Measurements from ENCODE around the gene RPN2. TPM values are rescaled to one million over a fixed set of nuclear protein-coding genes. Genes with fewer than 3 reads are reported as not detected.

Gene RPN2
- total RNA-seq, 1 experiment from 2014 or later, result 234 TPM

DNA sequence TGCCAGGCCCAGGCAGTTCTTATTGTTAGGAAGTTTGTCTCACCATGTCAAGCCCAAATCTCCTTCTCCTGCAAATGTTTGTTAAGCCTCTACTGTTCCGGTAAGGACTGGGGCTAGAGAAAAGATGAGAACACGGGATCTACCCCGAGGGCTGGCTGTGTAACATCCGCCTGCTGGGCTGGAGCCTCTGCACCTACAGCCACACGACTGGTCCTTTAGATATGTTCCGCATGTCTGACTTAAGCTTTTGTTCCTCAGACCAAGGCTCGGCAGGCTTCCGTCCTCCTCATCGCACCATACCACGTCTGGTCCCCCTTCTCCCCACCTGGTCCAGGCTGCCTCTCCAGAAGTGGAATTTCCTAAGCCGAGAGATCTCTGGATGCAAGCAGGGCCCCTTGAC lies 79.9 kb downstream of the RPN2 start:
- peaks cover 39 to 40% of the 10 kb centered on the region in 2 experiments for H3K4me1 Mint-ChIP-seq
- H3K4me3 Mint-ChIP-seq, result no peak overlapping the region
- no peak overlapping the region for H2BK5ac ChIP-seq (ENCODE audit: insufficient read length, low read length)
- H3K23ac ChIP-seq (ENCODE audit: insufficient read length, low read depth, low read length), result no peak overlapping the region
- H3K79me1 ChIP-seq (ENCODE audit: insufficient read depth, low read depth, low read length, poor library complexity, severe bottlenecking), result no peaks in the 10 kb centered on the region
- no peaks in the 10 kb centered on the region for H3K79me2 ChIP-seq (ENCODE audit: insufficient read depth, low read length)
- no peak overlapping the region for H2AK5ac ChIP-seq (ENCODE audit: insufficient read length, low read length)
- no peak overlapping the region for H2BK120ac ChIP-seq (ENCODE audit: low read depth, low read length, poor library complexity, severe bottlenecking)
- no peaks in the 10 kb centered on the region for H3K23me2 ChIP-seq (ENCODE audit: insufficient read length, low read depth, low read length, poor library complexity, severe bottlenecking)
- no peak overlapping the region for H2AFZ ChIP-seq (ENCODE audit: low read length)
- H4K20me1 ChIP-seq (ENCODE audit: control insufficient read depth, insufficient read depth, insufficient read length), result no peaks in the 10 kb centered on the region
- WGBS (ENCODE audit: extremely low coverage, insufficient read length, low lambda C conversion rate), result no CpG with 5 or more reads among the region's 11 CpGs
- peaks cover 6 to 7% of the 10 kb centered on the region in 2 experiments for H3K9me3 Mint-ChIP-seq
- TF ChIP-seq, protein P1, sequence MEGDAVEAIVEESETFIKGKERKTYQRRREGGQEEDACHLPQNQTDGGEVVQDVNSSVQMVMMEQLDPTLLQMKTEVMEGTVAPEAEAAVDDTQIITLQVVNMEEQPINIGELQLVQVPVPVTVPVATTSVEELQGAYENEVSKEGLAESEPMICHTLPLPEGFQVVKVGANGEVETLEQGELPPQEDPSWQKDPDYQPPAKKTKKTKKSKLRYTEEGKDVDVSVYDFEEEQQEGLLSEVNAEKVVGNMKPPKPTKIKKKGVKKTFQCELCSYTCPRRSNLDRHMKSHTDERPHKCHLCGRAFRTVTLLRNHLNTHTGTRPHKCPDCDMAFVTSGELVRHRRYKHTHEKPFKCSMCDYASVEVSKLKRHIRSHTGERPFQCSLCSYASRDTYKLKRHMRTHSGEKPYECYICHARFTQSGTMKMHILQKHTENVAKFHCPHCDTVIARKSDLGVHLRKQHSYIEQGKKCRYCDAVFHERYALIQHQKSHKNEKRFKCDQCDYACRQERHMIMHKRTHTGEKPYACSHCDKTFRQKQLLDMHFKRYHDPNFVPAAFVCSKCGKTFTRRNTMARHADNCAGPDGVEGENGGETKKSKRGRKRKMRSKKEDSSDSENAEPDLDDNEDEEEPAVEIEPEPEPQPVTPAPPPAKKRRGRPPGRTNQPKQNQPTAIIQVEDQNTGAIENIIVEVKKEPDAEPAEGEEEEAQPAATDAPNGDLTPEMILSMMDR (conservative IDR thresholded peaks at IDR 0.05), result no peak
- H3K27me3 ChIP-seq (ENCODE audit: insufficient read depth, low read length), result no peaks in the 10 kb centered on the region
- H2BK12ac ChIP-seq (ENCODE audit: insufficient read length, low read depth, low read length), result no peak overlapping the region
- H3K56ac ChIP-seq (ENCODE audit: insufficient read length, low read depth, low read length), result no peak overlapping the region
- no peak overlapping the region for H3T11ph ChIP-seq (ENCODE audit: low read length)
- no peak overlapping the region for H2BK20ac ChIP-seq (ENCODE audit: low read depth, low read length, poor library complexity, severe bottlenecking)
- no peak overlapping the region for H3K27ac ChIP-seq (ENCODE audit: insufficient read length, low read depth, low read length)
- no peak overlapping the region for H2BK15ac ChIP-seq (ENCODE audit: low read depth, low read length)
- no peak overlapping the region for H3K9ac ChIP-seq (ENCODE audit: extremely low read depth, insufficient read length, low read length)
- no peak overlapping the region for H3K14ac ChIP-seq (ENCODE audit: insufficient read depth, low read length)
- H3K9me3 ChIP-seq (ENCODE audit: control insufficient read depth, low read depth, low read length), result no peaks in the 10 kb centered on the region
- peak overlapping the region; percentile 46 to 95 (median 79); a peak in 6 of 7 replicates for H3K27ac Mint-ChIP-seq
- no peak overlapping the region for H4K91ac ChIP-seq (ENCODE audit: insufficient read length, low read depth, low read length)
- H4K8ac ChIP-seq (replicated peaks; ENCODE audit: insufficient read length, low read depth, low read length), result no peak overlapping the region
- no peak overlapping the region for H3K18ac ChIP-seq (ENCODE audit: insufficient read length, low read depth, low read length)
- H3K4ac ChIP-seq (ENCODE audit: low read depth, low read length), result no peak overlapping the region
- peaks cover 1% of the 10 kb centered on the region; the same call in 1 of the 2 replicates for H3K27me3 Mint-ChIP-seq (ENCODE audit: low read depth)
- H4K5ac ChIP-seq (ENCODE audit: insufficient read length, low read depth, low read length), result no peak overlapping the region
- no peaks in the 10 kb centered on the region; the same call in 1 of the 2 replicates for H3K4me1 ChIP-seq (ENCODE audit: insufficient read depth, low read length)
- peaks cover 4 to 7% (median 6%) of the 10 kb centered on the region in 3 experiments; a peak in 3 of 7 replicates for H3K36me3 Mint-ChIP-seq (ENCODE audit: insufficient read depth in 1 of 3, low read depth in 3 of 3)
- no peak for DNase-seq
- H3K4me2 ChIP-seq (ENCODE audit: insufficient read depth, insufficient read length, low read length), result no peak overlapping the region
